Cardiac fibroblast (primary cell): Measurements from ENCODE around the gene UBIAD1.

Source experiments
- DNase-seq, 2 donors: peaks; one replicate each; pipeline versions ENCODE4 v3.0.0 to v3.0.0-alpha.2; 2010; ENCODE audit warnings: low read depth in 2 of 2
- H3K4me3 ChIP-seq, 2 donors: replicated peaks in 1 of 2; 1 replicate in 1 of 2; 2 replicates in 1 of 2; pipeline ENCODE4 v1.5.1; 2011; ENCODE audit warnings: low read depth in 2 of 2, low read length in 2 of 2, mild to moderate bottlenecking in 2 of 2, moderate library complexity in 1 of 2
- CTCF ChIP-seq: IDR thresholded peaks from one replicate; pipeline ENCODE4 v1.5.1; 2011; ENCODE audit warnings: low read depth, mild to moderate bottlenecking, low read length, inconsistent platforms

Gene UBIAD1

GRCh38 chr1:11245248-11245647, 27.8 kb upstream of the UBIAD1 start:
- no peak overlapping the region for H3K4me3 ChIP-seq
- TF ChIP-seq CTCF = no peak
- DNase-seq = no peak

- no peak for TF ChIP-seq CTCF
- no peak overlapping the region for H3K4me3 ChIP-seq
- no peak for DNase-seq
These were observed 26.9 kb upstream of the UBIAD1 start for GRCh38 chr1:11245904-11246719.

- no peak for TF ChIP-seq CTCF
- no peak overlapping the region for H3K4me3 ChIP-seq
- no peak for DNase-seq
These were observed 24.8 kb upstream of the UBIAD1 start for GRCh38 chr1:11248169-11248568.

GRCh38 chr1:11252538-11252937, 20.5 kb upstream of the UBIAD1 start:
- TF ChIP-seq CTCF = no peak
- DNase-seq = no peak
- H3K4me3 ChIP-seq = no peak overlapping the region

GRCh38 chr1:11253226-11253625, 19.8 kb upstream of the UBIAD1 start:
- H3K4me3 ChIP-seq = no peak overlapping the region
- TF ChIP-seq CTCF = no peak
- no peak for DNase-seq

GRCh38 chr1:11256299-11256698, 16.7 kb upstream of the UBIAD1 start:
- TF ChIP-seq CTCF = no peak
- no peak overlapping the region for H3K4me3 ChIP-seq
- DNase-seq = no peak
